SK-N-SH treated with all-trans-retinoic acid at 6 μM for 48 hours (cell line): ENCODE measurements around the gene CARD10.

Source experiments
- ARNTL ChIP-seq: fragments of 450-650 bp; formaldehyde crosslinking; IDR thresholded peaks from 2 replicates; pipeline ENCODE4 v1.5.0; 2020; ENCODE audit warnings: low read depth, mild to moderate bottlenecking, moderate library complexity, borderline replicate concordance
- BACH2 ChIP-seq: fragments of 250-450 bp; sonication (Bioruptor Pico); IDR thresholded peaks from 2 replicates; pipeline ENCODE4 v1.9.0; 2021; ENCODE audit warnings: mild to moderate bottlenecking, borderline replicate concordance
- CREB5 ChIP-seq: fragments of 250-450 bp; sonication (Bioruptor Pico); IDR thresholded peaks from 2 replicates; pipeline ENCODE4 v1.5.1; 2020; ENCODE audit warnings: low read depth, mild to moderate bottlenecking, moderate library complexity
- CSDC2 ChIP-seq: fragments of 250-450 bp; sonication (Bioruptor Pico); IDR thresholded peaks from 2 replicates; pipeline ENCODE4 v1.5.0; 2020; ENCODE audit warnings: mild to moderate bottlenecking, moderate library complexity
- ESRRG ChIP-seq: fragments of 250-450 bp; sonication (Bioruptor Pico); IDR thresholded peaks from 2 replicates; pipeline ENCODE4 v1.6.1; 2021; ENCODE audit warnings: mild to moderate bottlenecking
- OSR1 ChIP-seq: fragments of 250-450 bp; sonication (Bioruptor Pico); IDR thresholded peaks from 2 replicates; pipeline ENCODE4 v1.8.0; 2022; ENCODE audit warnings: moderate library complexity, mild to moderate bottlenecking, inconsistent platforms
- RARB ChIP-seq: fragments of 250-450 bp; sonication (Bioruptor Pico); IDR thresholded peaks from 2 replicates; pipeline ENCODE4 v1.8.0; 2021; ENCODE audit warnings: mild to moderate bottlenecking, moderate library complexity
- SNAI2 ChIP-seq: fragments of 250-450 bp; sonication (Bioruptor Pico); IDR thresholded peaks from 2 replicates; pipeline ENCODE4 v1.5.0; 2020; ENCODE audit warnings: mild to moderate bottlenecking, moderate library complexity
- TCF4 ChIP-seq: fragments of 250-450 bp; sonication (Bioruptor Pico); IDR thresholded peaks from 2 replicates; pipeline ENCODE4 v1.8.0; 2021; ENCODE audit warnings: mild to moderate bottlenecking, moderate library complexity, borderline replicate concordance
- TOX ChIP-seq: fragments of 250-450 bp; sonication (Bioruptor Pico); IDR thresholded peaks from 2 replicates; pipeline ENCODE4 v1.8.0; 2021; ENCODE audit warnings: mild to moderate bottlenecking, moderate library complexity, borderline replicate concordance
- ZC3H10 ChIP-seq: fragments of 250-450 bp; sonication (Bioruptor Pico); IDR thresholded peaks from 2 replicates; pipeline ENCODE4 v1.5.1; 2021; ENCODE audit warnings: mild to moderate bottlenecking, moderate library complexity
- ZFP3 ChIP-seq: fragments of 250-450 bp; sonication (Bioruptor Pico); IDR thresholded peaks from 2 replicates; pipeline ENCODE4 v1.5.0; 2020; ENCODE audit warnings: mild to moderate bottlenecking, moderate library complexity
- TF ChIP-seq, protein P1 (sequence below): fragments of 250-450 bp; sonication (Bioruptor Pico); IDR thresholded peaks from 2 replicates; pipeline ENCODE4 v1.8.0; 2020; ENCODE audit warnings: mild to moderate bottlenecking, moderate library complexity, borderline replicate concordance
- TF ChIP-seq, protein P2 (sequence below): fragments of 250-450 bp; sonication (Bioruptor Pico); IDR thresholded peaks from 2 replicates; pipeline ENCODE4 v1.8.0; 2021; ENCODE audit warnings: low read depth, mild to moderate bottlenecking, moderate library complexity, borderline replicate concordance

- no peak for TF ChIP-seq ESRRG (CRISPR knock-in tag)
- TF ChIP-seq ZFP3 (CRISPR knock-in tag), result no peak
- TF ChIP-seq, protein P1, sequence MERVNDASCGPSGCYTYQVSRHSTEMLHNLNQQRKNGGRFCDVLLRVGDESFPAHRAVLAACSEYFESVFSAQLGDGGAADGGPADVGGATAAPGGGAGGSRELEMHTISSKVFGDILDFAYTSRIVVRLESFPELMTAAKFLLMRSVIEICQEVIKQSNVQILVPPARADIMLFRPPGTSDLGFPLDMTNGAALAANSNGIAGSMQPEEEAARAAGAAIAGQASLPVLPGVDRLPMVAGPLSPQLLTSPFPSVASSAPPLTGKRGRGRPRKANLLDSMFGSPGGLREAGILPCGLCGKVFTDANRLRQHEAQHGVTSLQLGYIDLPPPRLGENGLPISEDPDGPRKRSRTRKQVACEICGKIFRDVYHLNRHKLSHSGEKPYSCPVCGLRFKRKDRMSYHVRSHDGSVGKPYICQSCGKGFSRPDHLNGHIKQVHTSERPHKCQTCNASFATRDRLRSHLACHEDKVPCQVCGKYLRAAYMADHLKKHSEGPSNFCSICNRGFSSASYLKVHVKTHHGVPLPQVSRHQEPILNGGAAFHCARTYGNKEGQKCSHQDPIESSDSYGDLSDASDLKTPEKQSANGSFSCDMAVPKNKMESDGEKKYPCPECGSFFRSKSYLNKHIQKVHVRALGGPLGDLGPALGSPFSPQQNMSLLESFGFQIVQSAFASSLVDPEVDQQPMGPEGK (CRISPR knock-in tag), result no peak
- no peak for TF ChIP-seq CSDC2
- TF ChIP-seq, protein P2, sequence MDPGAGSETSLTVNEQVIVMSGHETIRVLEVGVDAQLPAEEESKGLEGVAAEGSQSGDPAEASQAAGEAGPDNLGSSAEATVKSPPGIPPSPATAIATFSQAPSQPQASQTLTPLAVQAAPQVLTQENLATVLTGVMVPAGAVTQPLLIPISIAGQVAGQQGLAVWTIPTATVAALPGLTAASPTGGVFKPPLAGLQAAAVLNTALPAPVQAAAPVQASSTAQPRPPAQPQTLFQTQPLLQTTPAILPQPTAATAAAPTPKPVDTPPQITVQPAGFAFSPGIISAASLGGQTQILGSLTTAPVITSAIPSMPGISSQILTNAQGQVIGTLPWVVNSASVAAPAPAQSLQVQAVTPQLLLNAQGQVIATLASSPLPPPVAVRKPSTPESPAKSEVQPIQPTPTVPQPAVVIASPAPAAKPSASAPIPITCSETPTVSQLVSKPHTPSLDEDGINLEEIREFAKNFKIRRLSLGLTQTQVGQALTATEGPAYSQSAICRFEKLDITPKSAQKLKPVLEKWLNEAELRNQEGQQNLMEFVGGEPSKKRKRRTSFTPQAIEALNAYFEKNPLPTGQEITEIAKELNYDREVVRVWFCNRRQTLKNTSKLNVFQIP (CRISPR knock-in tag), result no peak
- no peak for TF ChIP-seq RARB (CRISPR knock-in tag)
- TF ChIP-seq SNAI2 (CRISPR knock-in tag), result no peak
- TF ChIP-seq OSR1 (CRISPR knock-in tag), result no peak
- no peak for TF ChIP-seq TCF4
- no peak for TF ChIP-seq CREB5 (CRISPR knock-in tag)
- no peak for TF ChIP-seq BACH2 (CRISPR knock-in tag)
- TF ChIP-seq ARNTL (CRISPR knock-in tag), result no peak
- TF ChIP-seq TOX (CRISPR knock-in tag), result no peak
- TF ChIP-seq ZC3H10 (CRISPR knock-in tag), result no peak
Measured at GRCh38 chr22:37484480-37485394, 34.5 kb downstream of the CARD10 start.
